ENCODE measurements around the gene TMEM116.
"Not testable (repeated sequence)": the region's sequence is repeated elsewhere in the genome, so short reads cannot be mapped to it uniquely, and the experiment has no call there.

Gene TMEM116

DNA sequence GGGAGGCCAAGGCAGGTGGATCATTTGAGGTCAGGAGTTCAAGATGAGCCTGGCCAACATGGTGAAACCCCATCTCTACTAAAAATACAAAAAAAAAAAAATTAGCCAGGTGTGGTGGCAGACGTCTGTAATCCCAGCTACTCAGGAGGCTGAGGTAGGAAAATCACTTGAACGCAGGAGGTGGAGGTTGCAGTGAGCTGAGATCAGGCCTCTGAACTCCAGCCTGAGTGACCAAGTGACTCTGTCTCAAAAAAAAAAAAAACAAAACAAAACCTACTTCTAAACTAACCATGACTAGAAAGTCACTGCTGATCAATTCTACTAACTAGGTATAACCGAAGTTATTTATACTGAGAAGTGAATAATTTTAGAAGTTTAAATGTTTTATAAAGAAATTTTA is 3.4 kb downstream of the TMEM116 start:
- DNase-seq (ENCODE audit: low spot score): not testable (repeated sequence)

DNA sequence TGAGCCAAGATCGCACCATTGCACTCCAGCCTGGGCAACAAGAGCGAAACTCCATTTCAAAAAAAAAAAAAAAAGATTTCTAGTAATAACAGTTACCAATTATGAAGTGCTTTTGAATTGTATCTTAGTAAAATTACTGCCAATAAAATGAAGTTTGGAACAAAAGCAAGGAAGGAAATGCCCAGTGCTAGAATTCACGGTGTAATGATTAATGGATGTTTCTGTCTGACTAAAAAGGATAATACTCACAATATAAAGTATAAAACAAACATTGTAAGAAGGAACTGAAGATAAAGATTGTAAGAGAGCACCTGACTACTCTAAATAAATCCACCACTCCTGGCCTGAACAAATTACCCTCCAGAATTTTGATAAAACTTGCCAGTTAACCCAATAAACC is 4.0 kb downstream of the TMEM116 start:
- DNase-seq (ENCODE audit: low spot score): no peak

DNA sequence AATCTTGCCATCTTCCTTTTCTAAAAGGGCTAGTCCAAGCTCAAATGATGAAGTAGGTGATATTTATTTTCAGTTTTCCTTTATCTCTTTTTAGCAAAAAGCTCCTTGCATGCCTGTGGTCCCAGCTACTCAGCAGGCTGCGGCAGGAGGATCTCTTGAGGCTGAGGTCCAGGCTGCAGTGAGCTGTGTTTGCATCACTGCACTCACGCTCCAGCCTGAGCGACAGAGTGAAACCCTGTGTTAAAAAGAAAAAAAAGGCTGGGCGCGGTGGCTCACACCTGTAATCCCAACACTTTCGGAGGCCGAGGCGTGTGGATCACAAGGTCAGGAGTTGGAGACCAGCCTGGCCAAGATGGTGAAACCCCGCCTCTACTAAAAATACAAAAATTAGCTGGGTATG is 5.0 kb downstream of the TMEM116 start:
- no peak for DNase-seq (ENCODE audit: low spot score)

DNA sequence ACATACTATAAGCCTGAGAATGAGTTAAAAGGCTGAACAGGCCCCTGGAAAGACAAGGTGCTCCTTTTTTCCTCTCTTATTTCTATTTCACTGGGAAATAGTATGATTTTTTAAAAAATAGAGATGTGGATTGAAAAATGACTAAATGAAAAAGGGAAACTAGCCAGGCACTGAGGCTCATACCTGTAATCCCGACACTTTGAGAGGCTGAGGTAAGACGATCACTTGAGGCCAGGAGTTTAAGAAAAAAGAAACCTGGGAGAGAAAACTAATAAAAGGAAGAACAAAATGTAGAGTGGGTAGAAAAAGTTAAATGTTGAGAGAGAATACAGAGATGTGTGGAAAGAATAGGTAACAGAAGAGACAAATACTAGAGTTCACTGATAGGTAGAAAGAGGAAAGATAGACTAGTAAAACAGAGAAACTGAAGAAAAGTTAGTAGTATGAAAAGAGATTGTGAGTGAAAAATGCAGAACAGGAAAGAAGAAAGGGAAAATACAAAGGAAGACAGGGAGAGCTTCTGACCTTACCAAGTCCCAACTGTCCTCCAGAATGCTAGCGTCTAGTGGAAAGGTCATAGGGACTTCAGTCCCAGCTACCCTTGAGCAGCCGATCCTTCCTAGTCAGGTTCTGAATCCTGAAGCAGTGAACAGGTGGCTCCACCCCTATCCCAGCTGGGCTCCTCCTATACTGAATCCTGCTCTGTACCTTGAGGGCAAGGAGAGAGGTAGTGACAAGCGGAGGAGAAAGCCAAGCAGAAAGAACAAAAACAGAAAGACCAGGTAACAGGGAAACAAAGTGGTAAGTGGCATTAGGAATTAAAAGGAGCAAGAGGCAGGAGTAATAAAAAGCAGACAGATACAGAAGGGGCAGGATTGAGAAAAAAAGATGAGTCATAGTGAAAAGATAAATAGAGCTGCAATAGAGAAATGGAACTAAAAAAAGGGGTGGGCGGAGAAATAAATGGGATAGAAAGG is 7.3 kb downstream of the TMEM116 start:
- DNase-seq (ENCODE audit: low spot score): peak; percentile 75

DNA sequence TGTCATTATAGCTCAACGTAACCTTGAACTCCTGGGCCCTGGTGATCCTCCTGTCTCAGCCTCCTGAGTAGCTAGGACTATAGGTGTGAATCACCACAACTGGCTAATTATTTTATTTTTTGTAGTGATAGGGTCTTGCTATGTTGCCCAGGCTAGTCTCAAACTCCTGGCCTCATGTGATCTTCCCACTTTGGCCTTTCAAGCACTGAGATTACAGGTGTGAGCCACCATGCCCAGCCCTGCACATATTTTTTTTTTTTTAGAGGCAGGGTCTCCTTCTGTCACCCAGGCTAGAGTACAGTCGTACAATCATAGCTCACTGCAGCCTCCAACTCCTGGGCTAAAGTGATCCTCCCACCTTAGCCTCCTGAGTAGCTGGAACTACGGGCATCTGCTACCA is 8.9 kb downstream of the TMEM116 start:
- DNase-seq (ENCODE audit: low spot score): no peak

DNA sequence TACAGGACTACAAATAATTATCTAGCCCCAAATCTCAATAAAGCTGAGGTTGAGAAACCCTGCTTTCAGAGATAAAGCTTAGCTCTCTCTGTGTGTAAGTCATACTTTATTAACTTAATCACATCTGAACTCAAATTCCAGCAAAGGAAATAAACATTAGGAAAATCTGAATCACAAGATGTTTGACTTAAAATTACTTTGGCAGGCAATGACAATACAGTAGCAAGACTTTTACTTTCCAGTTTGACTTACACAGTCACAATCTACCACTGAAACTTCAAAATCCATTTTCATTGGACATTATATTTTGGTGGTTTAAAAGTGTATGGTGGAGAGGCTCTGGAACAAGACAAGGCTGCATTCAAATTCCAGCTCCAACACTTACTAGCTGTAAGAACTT is 11.4 kb downstream of the TMEM116 start:
- no peak for DNase-seq (ENCODE audit: low spot score)

DNA sequence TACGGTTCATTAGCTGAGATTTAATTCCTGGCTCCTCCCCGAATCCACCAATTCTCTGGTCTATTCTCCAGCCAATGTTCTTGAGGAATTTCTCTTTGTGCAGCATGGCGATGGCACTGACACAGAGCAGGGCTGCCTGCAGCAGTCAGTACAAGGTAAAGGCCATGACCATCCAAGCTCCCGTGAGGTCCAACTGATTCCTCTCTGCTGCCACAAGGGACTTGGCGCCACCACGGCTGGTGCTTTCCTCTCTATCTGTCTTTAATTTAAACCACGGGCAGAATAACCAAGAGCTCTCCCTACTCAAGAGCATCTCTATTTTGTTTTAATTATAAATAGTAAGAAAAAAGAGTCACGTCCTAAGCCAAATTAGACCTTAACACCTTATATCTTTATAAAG is 12.1 kb downstream of the TMEM116 start:
- no peak for DNase-seq (ENCODE audit: low spot score)

DNA sequence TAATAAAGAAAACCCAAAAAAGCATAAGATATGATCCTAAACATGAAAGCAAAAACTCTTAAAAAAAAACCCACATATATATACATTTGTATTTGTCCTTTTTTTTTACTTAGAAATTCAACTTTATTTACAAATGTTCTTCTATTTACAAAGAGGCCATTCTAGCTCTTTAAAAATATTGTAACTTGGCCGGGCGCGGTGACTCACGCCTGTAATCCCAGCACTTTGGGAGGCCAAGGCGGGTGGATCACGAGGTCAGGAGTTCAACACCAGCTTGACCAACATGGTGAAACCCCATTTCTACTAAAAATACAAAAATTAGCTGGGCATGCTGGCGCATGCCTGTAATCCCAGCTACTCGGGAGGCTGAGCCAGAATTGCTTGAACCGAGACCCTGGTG is 13.8 kb downstream of the TMEM116 start:
- DNase-seq (ENCODE audit: low spot score): not testable (repeated sequence)

DNA sequence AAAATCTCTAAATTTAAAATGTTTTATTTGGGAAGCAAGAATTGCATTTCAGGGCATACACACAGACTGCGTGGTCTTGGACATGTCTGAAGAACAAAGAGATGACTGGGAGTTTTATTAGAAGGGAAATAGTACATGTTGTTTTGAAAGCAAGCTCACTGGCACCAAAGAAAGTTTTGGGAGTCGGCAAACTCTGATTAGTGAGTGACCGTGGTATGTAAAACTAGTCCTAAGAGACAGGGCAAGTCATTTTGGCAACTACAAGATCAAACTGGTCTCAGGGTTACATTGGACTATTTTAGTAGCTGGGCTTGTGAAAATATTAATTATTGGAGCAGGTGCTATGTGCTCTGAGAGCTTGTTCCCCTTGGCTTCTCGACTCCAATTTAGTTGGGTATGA is 14.9 kb downstream of the TMEM116 start:
- no peak for DNase-seq (ENCODE audit: low spot score)

DNA sequence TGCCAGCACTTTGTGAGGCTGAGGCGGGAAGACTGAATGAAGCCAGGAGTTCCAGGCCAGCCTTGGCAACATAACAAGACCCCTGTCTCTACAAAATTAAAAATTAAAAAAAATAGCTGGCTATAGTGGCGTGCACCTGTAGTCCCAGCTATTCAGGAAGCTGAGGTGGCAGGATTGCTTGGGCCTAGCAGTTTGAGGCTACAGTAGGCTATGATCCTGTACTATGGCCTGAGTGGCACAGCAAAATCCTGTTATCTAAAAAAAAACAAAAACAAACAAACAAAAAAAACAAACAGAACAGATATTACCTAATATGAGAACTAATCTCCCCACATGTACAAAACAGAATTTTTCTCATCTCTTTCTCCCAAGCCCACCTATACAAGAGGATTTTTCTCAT is 15.7 kb downstream of the TMEM116 start:
- no peak for DNase-seq (ENCODE audit: low spot score)

DNA sequence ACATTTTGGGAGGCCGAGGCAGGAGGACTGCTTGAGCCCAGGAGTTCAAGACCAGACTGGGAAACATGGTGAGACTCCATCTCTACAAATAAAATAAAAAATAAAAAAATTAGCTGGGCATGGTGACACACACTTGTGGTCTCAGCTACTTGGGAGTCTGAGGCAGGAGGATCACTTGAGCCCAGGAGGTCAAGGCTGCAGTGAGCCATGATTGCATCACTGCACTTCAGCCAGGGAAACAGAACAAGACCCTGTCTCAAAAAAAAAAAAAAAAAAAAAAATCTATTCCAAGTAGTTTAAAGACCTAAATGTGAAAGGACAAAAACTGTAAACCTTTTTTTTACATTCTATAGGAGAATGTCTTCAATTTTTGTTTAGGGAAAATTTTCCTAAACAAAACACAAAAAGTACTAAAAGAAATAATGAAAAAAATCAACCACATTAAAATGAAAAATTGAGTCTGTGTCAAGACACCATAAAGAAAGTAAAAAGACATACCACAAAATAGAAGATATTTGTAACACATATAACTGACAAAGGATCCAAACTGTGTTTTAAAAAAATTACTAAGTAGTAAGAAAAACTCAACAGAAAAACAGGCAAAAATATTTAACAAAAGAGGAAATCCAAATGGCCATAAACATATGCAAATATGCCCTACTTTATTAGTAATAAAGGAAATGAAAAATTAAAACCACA is 17.0 kb downstream of the TMEM116 start:
- no peak for DNase-seq (ENCODE audit: low spot score)

DNA sequence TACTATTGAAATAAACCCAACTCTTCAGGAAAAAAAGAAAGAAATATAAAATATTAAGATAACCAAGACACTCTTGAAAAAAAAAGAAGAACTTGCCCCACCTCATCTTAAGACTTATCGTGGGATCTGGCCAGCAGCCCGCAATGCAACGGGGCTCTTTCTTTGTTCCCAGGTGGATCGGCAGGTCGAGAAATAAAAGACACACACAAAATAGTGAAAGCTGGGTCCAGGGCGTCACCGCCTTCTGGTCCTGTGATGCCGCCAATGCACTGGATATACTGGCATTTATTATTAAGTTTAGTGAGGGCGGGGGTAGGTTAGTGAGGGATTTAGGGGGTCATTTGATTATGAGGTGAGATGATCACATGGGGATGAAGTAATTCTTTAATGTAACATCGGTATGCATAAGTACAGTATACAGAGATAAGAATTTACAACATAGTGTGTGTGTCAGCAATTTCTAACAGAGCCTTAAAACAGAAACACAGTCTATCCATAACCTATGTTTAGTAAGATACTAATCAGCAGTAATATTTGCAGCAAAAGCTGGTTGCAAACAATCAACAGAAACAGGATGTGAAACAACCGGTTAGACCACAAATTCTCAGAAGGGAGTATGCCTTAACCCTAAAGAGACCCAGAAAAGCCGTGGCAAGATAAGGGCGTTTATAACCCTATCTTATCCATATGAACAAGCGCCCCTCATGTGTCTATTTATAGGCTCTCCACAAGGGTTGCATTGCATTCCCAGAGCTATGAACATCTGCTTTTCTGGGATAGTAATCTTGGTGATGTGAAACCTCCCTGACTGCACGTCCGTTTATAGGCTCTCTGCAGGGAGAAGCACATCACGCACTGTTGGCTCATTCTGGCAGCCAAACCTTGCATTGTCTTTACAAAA is 18.5 kb downstream of the TMEM116 start:
- not testable (repeated sequence) for DNase-seq (ENCODE audit: low spot score)

DNA sequence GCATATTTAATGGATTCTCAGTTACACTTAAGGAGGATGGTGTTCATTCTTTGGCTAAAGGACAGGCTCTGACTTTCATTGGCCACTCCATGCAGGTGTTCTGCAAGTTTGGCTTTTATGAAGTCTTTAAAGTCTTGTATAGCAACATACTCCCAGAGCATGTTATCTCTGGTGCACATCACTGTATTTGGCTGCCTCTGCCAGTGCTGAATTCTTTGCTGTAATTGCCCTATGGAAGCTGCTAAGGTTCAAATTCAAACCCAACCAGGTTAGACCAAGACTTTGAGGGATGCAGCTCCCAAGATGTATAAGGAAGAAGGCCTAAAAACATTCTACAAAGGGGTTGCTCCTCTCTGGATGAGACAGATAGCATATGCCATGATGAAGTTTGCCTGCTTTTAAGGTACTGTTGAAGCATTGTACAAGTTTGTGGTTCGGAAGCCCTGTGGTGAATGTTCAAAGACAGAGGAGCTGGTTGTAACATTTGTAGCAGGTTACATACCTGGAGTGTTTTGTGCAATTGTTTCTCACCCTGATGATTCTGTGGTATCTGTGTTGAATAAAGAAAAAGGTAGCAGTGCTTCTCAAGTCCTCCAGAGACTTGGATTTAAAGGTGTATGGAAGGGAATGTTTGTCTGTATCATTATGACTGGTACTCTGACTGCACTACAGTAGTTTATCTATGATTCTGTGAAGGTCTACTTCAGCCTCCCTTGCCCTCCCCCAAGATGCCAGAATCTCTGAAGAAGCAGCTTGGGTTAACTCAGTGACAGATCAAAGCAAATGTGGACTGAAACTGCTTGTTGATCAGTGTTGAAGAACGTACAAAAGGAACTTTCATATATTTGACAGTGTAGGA is 19.4 kb downstream of the TMEM116 start:
- no peak for DNase-seq (ENCODE audit: low spot score)

DNA sequence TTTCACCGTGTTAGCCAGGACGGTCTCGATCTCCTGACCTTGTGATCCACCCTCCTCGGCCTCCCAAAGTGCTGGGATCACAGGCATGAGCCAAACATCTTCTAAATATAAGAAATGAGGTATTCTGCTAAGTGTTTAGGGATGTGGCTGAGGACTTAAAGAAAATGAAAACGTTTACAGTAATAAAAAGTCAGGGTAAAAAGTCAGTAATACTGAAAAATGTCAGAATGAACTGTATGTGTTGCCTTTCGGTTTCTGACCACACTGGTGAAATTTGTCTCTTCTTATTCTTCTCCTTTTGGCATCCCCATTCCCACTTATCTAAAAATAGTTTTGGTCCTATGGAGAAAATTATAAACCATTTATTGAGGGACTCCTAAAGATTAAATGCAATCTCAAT is 20.5 kb downstream of the TMEM116 start:
- DNase-seq (ENCODE audit: low spot score): no peak

DNA sequence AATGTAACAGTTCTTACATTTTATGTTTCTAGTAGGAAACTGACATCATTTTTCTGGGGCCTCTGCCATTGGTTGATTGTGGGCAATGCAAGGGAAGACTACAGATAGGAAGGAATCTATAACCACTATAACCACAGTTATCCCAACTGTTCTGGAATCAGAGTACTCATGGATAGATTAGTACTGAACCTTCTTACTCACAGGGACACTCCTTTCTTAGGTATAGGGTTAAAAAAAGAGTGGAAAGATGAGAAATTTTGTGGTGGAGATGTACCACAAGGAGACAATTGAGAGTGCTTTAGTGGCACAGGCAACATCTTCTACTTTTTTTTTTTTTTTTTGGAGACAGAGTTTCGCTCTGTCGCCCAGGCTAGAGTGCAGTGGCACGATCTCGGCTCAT is 21.0 kb downstream of the TMEM116 start:
- no peak for DNase-seq (ENCODE audit: low spot score)

DNA sequence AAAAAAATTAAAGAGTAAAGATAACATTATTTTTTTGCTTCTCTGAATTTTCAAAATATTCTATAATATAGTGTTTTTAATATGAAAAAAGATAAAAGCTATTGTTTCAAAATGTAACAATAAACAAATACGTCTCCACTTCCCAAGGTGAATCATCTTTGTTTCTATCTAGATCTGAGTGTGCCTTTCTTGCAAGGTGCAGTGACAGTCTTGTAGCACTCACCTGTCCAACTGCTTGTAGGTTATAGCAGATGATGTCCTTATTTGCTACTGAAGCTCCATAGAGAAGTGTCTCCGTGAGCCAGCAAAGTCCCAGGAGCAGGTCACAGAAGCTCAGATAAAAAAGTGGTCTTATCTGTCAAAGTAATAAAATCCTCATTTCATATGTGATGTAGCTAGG is 21.4 kb downstream of the TMEM116 start:
- DNase-seq (ENCODE audit: low spot score): no peak

DNA sequence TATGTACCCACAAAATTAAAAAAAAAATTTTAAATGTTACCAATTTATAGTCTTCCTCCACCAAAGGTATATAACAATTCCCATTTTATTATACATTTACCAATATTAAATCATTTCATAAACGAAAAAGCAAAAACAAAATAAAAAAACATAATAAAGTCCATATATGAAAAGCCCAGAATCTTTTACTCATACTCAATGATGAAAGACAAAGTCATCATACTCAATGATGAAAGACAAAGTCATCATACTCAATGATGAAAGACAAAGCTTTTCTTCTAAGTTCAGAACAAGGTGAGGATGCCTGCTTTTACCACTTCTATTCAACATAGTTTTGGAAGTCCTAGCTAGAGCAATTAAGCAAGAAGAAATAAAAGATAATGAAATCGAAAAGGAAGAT is 28.1 kb downstream of the TMEM116 start:
- DNase-seq (ENCODE audit: low spot score): no peak

DNA sequence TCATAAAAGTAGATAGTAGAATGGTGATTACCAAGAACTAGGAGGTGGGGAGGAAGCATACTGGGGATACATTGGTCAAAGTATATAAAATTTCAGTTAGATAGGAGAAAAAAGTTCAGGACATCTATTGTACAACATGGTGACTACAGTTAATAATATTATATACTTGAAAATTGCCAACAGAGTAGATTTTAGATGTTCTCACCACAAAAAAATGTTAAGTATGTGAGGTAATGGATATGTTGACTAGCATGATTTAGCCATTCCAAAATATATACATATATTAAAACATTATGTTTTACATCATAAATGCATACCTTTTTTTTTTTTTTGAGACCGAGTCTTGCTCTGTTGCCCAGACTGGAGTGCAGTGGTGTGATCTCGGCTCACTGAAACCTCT is 31.0 kb downstream of the TMEM116 start:
- DNase-seq (ENCODE audit: low spot score): no peak

DNA sequence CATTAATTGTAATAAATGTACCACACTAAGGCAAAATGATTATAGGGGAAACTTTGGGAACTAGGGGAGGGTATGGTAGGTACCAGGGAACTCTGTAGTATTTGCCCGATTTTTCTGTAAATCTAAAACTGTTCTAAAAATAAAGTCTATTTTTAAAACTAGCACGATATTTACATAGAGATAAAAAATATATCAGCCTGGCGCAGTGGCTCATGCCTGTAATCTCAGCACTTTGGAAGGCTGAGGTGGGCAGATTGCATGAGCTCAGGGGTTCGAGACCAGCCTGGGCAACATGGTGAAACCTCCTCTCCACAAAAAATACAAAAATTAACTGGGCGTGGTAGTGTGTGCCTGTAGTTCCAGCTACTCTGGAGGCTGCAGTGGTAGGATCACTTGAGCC is 32.4 kb downstream of the TMEM116 start:
- DNase-seq (ENCODE audit: low spot score): no peak

DNA sequence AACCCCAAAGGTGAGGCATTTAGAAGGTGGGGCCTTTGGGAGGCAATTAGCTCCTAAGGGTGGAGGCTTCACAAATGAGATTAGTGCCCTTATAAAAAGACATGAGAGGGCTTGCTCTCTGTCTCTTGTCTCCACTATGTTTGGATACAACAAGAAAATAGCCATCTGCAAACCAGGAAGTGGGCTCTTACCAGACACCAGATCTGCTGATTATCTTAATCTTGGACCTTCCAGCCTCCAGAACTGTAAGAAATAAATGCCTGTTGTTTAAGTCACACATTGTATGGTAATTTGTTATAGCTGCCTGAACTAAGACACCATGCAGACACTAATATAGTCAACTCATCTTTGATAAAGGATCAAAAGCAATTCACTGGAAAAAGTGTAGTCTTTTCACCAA is 34.4 kb downstream of the TMEM116 start:
- no peak for DNase-seq (ENCODE audit: low spot score)

DNA sequence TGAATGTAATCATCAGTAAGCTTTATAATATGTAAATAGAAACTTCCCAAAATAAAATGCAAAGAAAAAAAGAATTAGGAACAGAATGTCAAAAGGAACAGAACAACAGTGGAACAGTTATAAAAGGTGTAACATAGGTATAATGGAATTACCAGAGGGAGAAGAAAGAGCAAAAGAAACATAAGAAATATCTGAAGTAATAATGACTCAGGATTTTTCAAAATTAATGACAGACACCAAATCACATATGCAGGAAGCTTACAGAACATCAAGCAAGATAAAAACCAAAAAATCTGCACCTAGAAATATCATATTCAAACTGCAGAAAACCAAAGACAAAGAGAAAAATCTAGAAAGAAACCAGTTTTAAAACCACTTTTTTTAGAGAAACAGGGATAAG is 36.1 kb downstream of the TMEM116 start:
- no peak for DNase-seq (ENCODE audit: low spot score)

Measured in iPS-NIHi11 (cell line).